Measurements from ENCODE around the gene C5. TPM values are rescaled to one million over a fixed set of nuclear protein-coding genes. Genes with fewer than 3 reads are reported as not detected.

The C5 gene
- total and polyA plus RNA-seq, 9 of the 15 experiments (the other 6 are each of a cell fraction or from before 2014, with no cell fraction given) = 0.08 to 0.91 (median 0.42) TPM

GRCh38 chr9:121075251-121076036 is 25.4 kb upstream of the C5 start (continued):
- peak; percentile 41; the same call in 1 of the 2 replicates for TF ChIP-seq ZNF407 (IDR thresholded peaks at IDR 0.05; ENCODE audit: low read depth)
- 0 out of 2 replicates have a peak, but pooled peaks have one; percentile 31 for TF ChIP-seq ZBTB40 (IDR thresholded peaks at IDR 0.05)
- TF ChIP-seq ZBTB40 (CRISPR knock-in tag; IDR thresholded peaks at IDR 0.05) = no peak
- TF ChIP-seq BRCA1 (IDR thresholded peaks at IDR 0.05) = no peak
- no peak for TF ChIP-seq BRCA1 (CRISPR knock-in tag; IDR thresholded peaks at IDR 0.05)
- 0 out of 2 replicates have a peak, but pooled peaks have one; percentile 74 for TF ChIP-seq THRB (CRISPR knock-in tag; conservative IDR thresholded peaks at IDR 0.05)
- TF ChIP-seq RBM25 (IDR thresholded peaks at IDR 0.05; ENCODE audit: low read depth, low read length, severe bottlenecking) = peak; percentile 100
- peak; percentile 95 for TF ChIP-seq ZFP36 (IDR thresholded peaks at IDR 0.05; ENCODE audit: low read depth, low read length, partially characterized antibody)
